ENCODE measurements around the gene MPRIP.
A peak's percentile ranks its signal among the peaks of the same experiment; 100 is the strongest.

MPRIP gene

GRCh38 chr17:17107281-17107680, 65.0 kb downstream of the MPRIP start:
- no peak for TF ChIP-seq CTCF (conservative IDR thresholded peaks at IDR 0.05; ENCODE audit: low read length)
- no peak overlapping the region for H3K4me3 ChIP-seq (ENCODE audit: low read length)
- DNase-seq (ENCODE audit: low read depth), result no peak

- peak; percentile 19 for DNase-seq (ENCODE audit: low read depth)
- no peak for TF ChIP-seq CTCF (conservative IDR thresholded peaks at IDR 0.05; ENCODE audit: low read length)
- no peak overlapping the region for H3K4me3 ChIP-seq (ENCODE audit: low read length)
Observed at GRCh38 chr17:17107891-17108431, 65.7 kb downstream of the MPRIP start.

- H3K4me3 ChIP-seq (ENCODE audit: low read length), result no peak overlapping the region
- peak; percentile 28 for DNase-seq (ENCODE audit: low read depth)
- TF ChIP-seq CTCF (conservative IDR thresholded peaks at IDR 0.05; ENCODE audit: low read length), result no peak; the same call in 1 of the 2 replicates
Observed at GRCh38 chr17:17108451-17109049, 66.3 kb downstream of the MPRIP start.

GRCh38 chr17:17109256-17109655, 67.0 kb downstream of the MPRIP start:
- DNase-seq (ENCODE audit: low read depth), result no peak
- TF ChIP-seq CTCF (conservative IDR thresholded peaks at IDR 0.05; ENCODE audit: low read length), result no peak
- no peak overlapping the region for H3K4me3 ChIP-seq (ENCODE audit: low read length)

- no peak for TF ChIP-seq CTCF (conservative IDR thresholded peaks at IDR 0.05; ENCODE audit: low read length)
- no peak for DNase-seq (ENCODE audit: low read depth)
- H3K4me3 ChIP-seq (ENCODE audit: low read length), result no peak overlapping the region
Observed at GRCh38 chr17:17109907-17110306, 67.7 kb downstream of the MPRIP start.

- no peak for TF ChIP-seq CTCF (conservative IDR thresholded peaks at IDR 0.05; ENCODE audit: low read length)
- no peak for DNase-seq (ENCODE audit: low read depth)
- no peak overlapping the region for H3K4me3 ChIP-seq (ENCODE audit: low read length)
Observed at GRCh38 chr17:17110520-17110919, 68.3 kb downstream of the MPRIP start.

Data from AG10803 (cell line).